ENCODE results near the gene LHFPL4. TPM values are rescaled to one million over a fixed set of nuclear protein-coding genes. Genes with fewer than 3 reads are reported as not detected.

Gene LHFPL4
- total RNA-seq, 6 donors from 2014 or later = 0.52 TPM; not detected in 5

GRCh38 chr3:9507586-9508578 is 45.7 kb downstream of the LHFPL4 start:
- Histone ChIP-seq H3K27ac (no peak overlapping the region), H3K4me1 (no peaks in the 10 kb centered on the region), H3K4me3 (no peak overlapping the region), H3K27me3 (peaks cover 0 to 5% (median 0%) of the 10 kb centered on the region in 4 donors), H3K36me3 (no peaks in the 10 kb centered on the region), H3K9me3 (no peaks in the 10 kb centered on the region)
- DNase-seq (no peak), ATAC-seq (ENCODE audit: low FRiP score in 2 of 2) (peak in 1 of 2 donors; percentile 12)
- TF ChIP-seq POLR2A (IDR thresholded peaks at IDR 0.05) (no peak), POLR2AphosphoS5 (IDR thresholded peaks at IDR 0.05) (no peak), EP300 (IDR thresholded peaks at IDR 0.05) (no peak), CTCF (IDR thresholded peaks at IDR 0.05) (no peak)
- whole genome bisulfite sequencing, 2 donors = 54 to 64% methylated on average over 10 to 14 of the region's 14 CpGs

GRCh38 chr3:9503283-9503682 is 50.3 kb downstream of the LHFPL4 start:
- DNase-seq (peak in 1 of 2 donors; percentile 68), ATAC-seq (ENCODE audit: low FRiP score in 2 of 2) (peak in 1 of 2 donors; percentile 59)
- Histone ChIP-seq H3K4me3 (no peak overlapping the region), H3K9me3 (no peaks in the 10 kb centered on the region), H3K4me1 (peaks cover 6 to 14% (median 10%) of the 10 kb centered on the region in 4 donors), H3K27ac (no peak overlapping the region), H3K36me3 (no peaks in the 10 kb centered on the region), H3K27me3 (peaks cover 0 to 12% (median 6%) of the 10 kb centered on the region in 4 donors)
- WGBS, 2 donors = 0 to 3% methylated on average over 4 of the region's 4 CpGs
- peak; percentile 72 to 87 (median 78) for TF ChIP-seq CTCF (IDR thresholded peaks at IDR 0.05)
- no peak for TF ChIP-seq EP300 (IDR thresholded peaks at IDR 0.05)

GRCh38 chr3:9501226-9501625 is 52.4 kb downstream of the LHFPL4 start:
- DNase-seq (no peak), ATAC-seq (ENCODE audit: low FRiP score in 2 of 2) (no peak)
- peaks cover 6 to 14% (median 10%) of the 10 kb centered on the region in 4 donors for H3K4me1 ChIP-seq
- no peak overlapping the region for H3K27ac ChIP-seq
- H3K36me3 ChIP-seq = no peaks in the 10 kb centered on the region
- 75 to 92% methylated on average over 2 to 6 of the region's 6 CpGs for WGBS, 2 donors
- H3K9me3 ChIP-seq = no peaks in the 10 kb centered on the region
- peaks cover 0 to 12% (median 6%) of the 10 kb centered on the region in 4 donors for H3K27me3 ChIP-seq
- no peak for TF ChIP-seq CTCF (IDR thresholded peaks at IDR 0.05)
- no peak for TF ChIP-seq EP300 (IDR thresholded peaks at IDR 0.05)
- TF ChIP-seq POLR2AphosphoS5 (IDR thresholded peaks at IDR 0.05) = no peak
- no peak for TF ChIP-seq POLR2A (IDR thresholded peaks at IDR 0.05)
- no peak overlapping the region for H3K4me3 ChIP-seq

GRCh38 chr3:9500108-9501050 is 53.2 kb downstream of the LHFPL4 start:
- TF ChIP-seq CTCF (IDR thresholded peaks at IDR 0.05) (peak; percentile 50 to 70 (median 58)), EP300 (IDR thresholded peaks at IDR 0.05) (no peak)
- H3K4me1 ChIP-seq = peaks cover 6 to 14% (median 10%) of the 10 kb centered on the region in 4 donors
- peaks cover 0 to 12% (median 6%) of the 10 kb centered on the region in 4 donors for H3K27me3 ChIP-seq
- DNase-seq (peak; percentile 50 to 92), ATAC-seq (ENCODE audit: low FRiP score in 2 of 2) (peak; percentile 60 to 62)
- 18% methylated on average over 25 to 34 of the region's 39 CpGs for WGBS, 2 donors
- H3K36me3 ChIP-seq = no peaks in the 10 kb centered on the region
- H3K9me3 ChIP-seq = no peaks in the 10 kb centered on the region
- H3K4me3 ChIP-seq = no peak overlapping the region
- no peak overlapping the region for H3K27ac ChIP-seq

Data from upper lobe of left lung (tissue), 6 donors.